PC-3 (cell line): Measurements from ENCODE around the gene TALDO1. TPM values are rescaled to one million over a fixed set of nuclear protein-coding genes. Genes with fewer than 3 reads are reported as not detected.
A peak's percentile ranks its signal among the peaks of the same experiment; 100 is the strongest.

ENCODE experiments used
- ATAC-seq: fragments of 200-7000 bp; cut with Tn5 transposase; 2 replicates; pipeline ENCODE4 v1.9.1; 2020; ENCODE audit warnings: mild to moderate bottlenecking, moderate library complexity
- BruUV-seq: library from RNA; stranded (reverse); fragments of 400-500 nt; replicated peaks from 2 replicates; lab custom pipeline; 2021; lab: Mats Ljungman, UMichigan
- CTCF ChIA-PET: fragments of 300-600 bp; sonication (Branson Sonifier 250); formaldehyde crosslinking; loops from one replicate; lab custom pipeline; 2022; ENCODE audit warnings: antibody characterized with exemption; lab: Charles Lee
- POLR2A ChIA-PET: fragments of 300-600 bp; sonication (Branson Sonifier 250); formaldehyde crosslinking; loops from one replicate; lab custom pipeline; 2022; ENCODE audit warnings: antibody characterized with exemption; ENCODE audit not compliant: unreplicated experiment; lab: Charles Lee
- DNase-seq: peaks from one replicate; pipeline ENCODE4 v3.0.0-alpha.2; 2015
- H2AFZ ChIP-seq: fragments of 300-600 bp; sonication (generic); 2 replicates; pipeline ENCODE4 v1.6.0; 2016; ENCODE audit warnings: antibody characterized with exemption, low read length
- H3F3A ChIP-seq: fragments of 300-600 bp; sonication (generic); one replicate; pipeline ENCODE4 v1.6.0; 2017; ENCODE audit warnings: antibody characterized with exemption, low read length, control low read depth, mild to moderate bottlenecking; ENCODE audit not compliant: unreplicated experiment
- H3K27ac ChIP-seq: fragments of 300-600 bp; sonication (generic); 2 replicates; pipeline ENCODE4 v1.5.1; 2016; ENCODE audit warnings: mild to moderate bottlenecking, low read length
- H3K27me3 ChIP-seq: fragments of 300-600 bp; sonication (generic); 2 replicates; pipeline ENCODE4 v1.6.1; 2016; ENCODE audit warnings: low read length, mixed read lengths
- H3K36me3 ChIP-seq: fragments of 300-600 bp; sonication (generic); 2 replicates; pipeline ENCODE4 v1.6.1; 2016; ENCODE audit warnings: low read depth, mixed run types, low read length, mixed read lengths
- H3K4me1 ChIP-seq: fragments of 300-600 bp; sonication (generic); 2 replicates; pipeline ENCODE4 v1.5.1; 2016; ENCODE audit warnings: low read length; ENCODE audit not compliant: insufficient read depth
- H3K4me2 ChIP-seq: fragments of 300-600 bp; sonication (generic); 2 replicates; pipeline ENCODE4 v1.6.0; 2016; ENCODE audit warnings: low read length
- H3K4me3 ChIP-seq: fragments of 300-600 bp; sonication (generic); 2 replicates; pipeline ENCODE4 v1.5.1; 2016; ENCODE audit warnings: mild to moderate bottlenecking, low read length, mixed read lengths
- H3K79me2 ChIP-seq: fragments of 300-600 bp; sonication (generic); 2 replicates; pipeline ENCODE4 v1.6.1; 2017; ENCODE audit warnings: low read length, mixed read lengths
- H3K9ac ChIP-seq: fragments of 300-600 bp; sonication (generic); 2 replicates; pipeline ENCODE4 v1.6.0; 2016; ENCODE audit warnings: mild to moderate bottlenecking, low read length
- H3K9me2 ChIP-seq: fragments of 300-600 bp; sonication (generic); replicated peaks from 2 replicates; pipeline ENCODE4 v1.6.1; 2016; ENCODE audit warnings: mixed run types, low read length, mixed read lengths
- H3K9me3 ChIP-seq: fragments of 300-600 bp; sonication (generic); 2 replicates; pipeline ENCODE4 v1.6.1; 2016; ENCODE audit warnings: low read length, mixed read lengths
- H4K20me1 ChIP-seq: fragments of 300-600 bp; sonication (generic); 2 replicates; pipeline ENCODE4 v1.6.1; 2016; ENCODE audit warnings: low read length, mixed read lengths
- EZH2 ChIP-seq: fragments of 300-600 bp; sonication (generic); IDR thresholded peaks from one replicate; pipeline ENCODE4 v1.6.1; 2017; ENCODE audit warnings: antibody characterized with exemption, mild to moderate bottlenecking, low read length; ENCODE audit not compliant: unreplicated experiment
- EZH2phosphoT487 ChIP-seq: fragments of 300-600 bp; sonication (generic); IDR thresholded peaks from 2 replicates; pipeline ENCODE4 v1.6.1; 2018; ENCODE audit warnings: mild to moderate bottlenecking, antibody characterized with exemption, low read length, borderline replicate concordance
- intact Hi-C: fragments of 100-400 bp; cut with micrococcal nuclease; formaldehyde crosslinking; loops from 2 replicates; pipeline ENCODE4 v1.9.0; 2023
- total RNA-seq: library from RNA; depleted of rRNA; stranded (reverse); fragments of >200 nt; gene quantifications from 2 replicates; pipeline ENCODE4 v1.2.3, GENCODE V29; 2014
- TF ChIP-seq, protein P1 (sequence below): fragments of 300-600 bp; sonication (generic); conservative IDR thresholded peaks from 2 replicates; pipeline ENCODE4 v1.5.1; 2017; ENCODE audit warnings: antibody characterized with exemption, low read depth, mild to moderate bottlenecking, low read length

The TALDO1 gene
- total RNA-seq, 1 experiment from 2014 or later: 326 TPM

DNA sequence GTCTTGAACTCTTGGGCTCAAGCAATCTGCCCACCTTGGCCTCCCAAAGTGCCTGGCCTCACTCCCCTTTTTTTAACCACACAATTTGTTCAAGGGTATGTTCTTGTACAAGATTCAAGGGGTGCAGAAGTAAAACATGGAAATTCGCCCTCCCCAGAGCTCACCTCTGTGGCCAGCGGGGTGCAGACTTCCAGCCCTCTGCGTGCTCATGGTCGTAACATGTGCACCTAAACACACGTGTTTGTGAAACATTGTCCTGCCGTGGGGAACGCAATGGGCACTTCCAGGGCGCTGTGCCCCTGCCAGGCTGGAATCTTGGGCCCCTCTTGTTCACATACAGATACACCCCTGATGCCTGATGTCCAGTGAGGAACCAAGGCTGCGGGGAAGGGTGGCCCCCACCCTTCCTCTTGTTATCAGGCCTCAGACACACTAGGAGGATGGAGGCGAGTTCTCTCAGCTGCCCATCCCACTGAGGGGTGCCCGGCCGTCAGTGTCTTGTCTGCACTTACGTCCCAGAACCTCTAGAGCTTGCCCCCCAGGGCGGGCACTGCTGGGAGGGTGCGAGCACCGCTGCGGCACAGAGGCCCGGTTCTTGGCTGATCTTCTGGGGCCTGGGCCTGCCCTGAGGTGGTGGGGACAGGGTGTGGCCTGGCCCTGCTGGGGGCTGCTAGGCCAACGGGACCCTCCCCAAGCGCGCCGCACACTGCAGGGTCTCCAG is 45.4 kb upstream of the TALDO1 start:
- no peaks in the 10 kb centered on the region for H3K27me3 ChIP-seq
- H3K9me2 ChIP-seq: no peaks in the 10 kb centered on the region
- peaks cover 40% of the 10 kb centered on the region for H3K79me2 ChIP-seq
- no peak overlapping the region for H3K4me3 ChIP-seq
- ATAC-seq (no peak), DNase-seq (no peak)
- no peak overlapping the region for H3K27ac ChIP-seq
- peaks cover 42% of the 10 kb centered on the region for H3K4me1 ChIP-seq
- intact Hi-C loops: no loop called here
- TF ChIP-seq EZH2 (no peak), EZH2phosphoT487 (no peak)
- TF ChIP-seq, protein P1, sequence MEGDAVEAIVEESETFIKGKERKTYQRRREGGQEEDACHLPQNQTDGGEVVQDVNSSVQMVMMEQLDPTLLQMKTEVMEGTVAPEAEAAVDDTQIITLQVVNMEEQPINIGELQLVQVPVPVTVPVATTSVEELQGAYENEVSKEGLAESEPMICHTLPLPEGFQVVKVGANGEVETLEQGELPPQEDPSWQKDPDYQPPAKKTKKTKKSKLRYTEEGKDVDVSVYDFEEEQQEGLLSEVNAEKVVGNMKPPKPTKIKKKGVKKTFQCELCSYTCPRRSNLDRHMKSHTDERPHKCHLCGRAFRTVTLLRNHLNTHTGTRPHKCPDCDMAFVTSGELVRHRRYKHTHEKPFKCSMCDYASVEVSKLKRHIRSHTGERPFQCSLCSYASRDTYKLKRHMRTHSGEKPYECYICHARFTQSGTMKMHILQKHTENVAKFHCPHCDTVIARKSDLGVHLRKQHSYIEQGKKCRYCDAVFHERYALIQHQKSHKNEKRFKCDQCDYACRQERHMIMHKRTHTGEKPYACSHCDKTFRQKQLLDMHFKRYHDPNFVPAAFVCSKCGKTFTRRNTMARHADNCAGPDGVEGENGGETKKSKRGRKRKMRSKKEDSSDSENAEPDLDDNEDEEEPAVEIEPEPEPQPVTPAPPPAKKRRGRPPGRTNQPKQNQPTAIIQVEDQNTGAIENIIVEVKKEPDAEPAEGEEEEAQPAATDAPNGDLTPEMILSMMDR: no peak
- no peaks in the 10 kb centered on the region for H4K20me1 ChIP-seq
- no peaks in the 10 kb centered on the region for H3F3A ChIP-seq
- BruUV-seq: no TSS peak
- no peak overlapping the region for H2AFZ ChIP-seq
- H3K4me2 ChIP-seq: no peak overlapping the region
- ChIA-PET POLR2A (no interaction called here), CTCF (no interaction called here)
- H3K9me3 ChIP-seq: no peaks in the 10 kb centered on the region
- no peak overlapping the region for H3K9ac ChIP-seq
- no peaks in the 10 kb centered on the region; the same call in 1 of the 2 replicates for H3K36me3 ChIP-seq

DNA sequence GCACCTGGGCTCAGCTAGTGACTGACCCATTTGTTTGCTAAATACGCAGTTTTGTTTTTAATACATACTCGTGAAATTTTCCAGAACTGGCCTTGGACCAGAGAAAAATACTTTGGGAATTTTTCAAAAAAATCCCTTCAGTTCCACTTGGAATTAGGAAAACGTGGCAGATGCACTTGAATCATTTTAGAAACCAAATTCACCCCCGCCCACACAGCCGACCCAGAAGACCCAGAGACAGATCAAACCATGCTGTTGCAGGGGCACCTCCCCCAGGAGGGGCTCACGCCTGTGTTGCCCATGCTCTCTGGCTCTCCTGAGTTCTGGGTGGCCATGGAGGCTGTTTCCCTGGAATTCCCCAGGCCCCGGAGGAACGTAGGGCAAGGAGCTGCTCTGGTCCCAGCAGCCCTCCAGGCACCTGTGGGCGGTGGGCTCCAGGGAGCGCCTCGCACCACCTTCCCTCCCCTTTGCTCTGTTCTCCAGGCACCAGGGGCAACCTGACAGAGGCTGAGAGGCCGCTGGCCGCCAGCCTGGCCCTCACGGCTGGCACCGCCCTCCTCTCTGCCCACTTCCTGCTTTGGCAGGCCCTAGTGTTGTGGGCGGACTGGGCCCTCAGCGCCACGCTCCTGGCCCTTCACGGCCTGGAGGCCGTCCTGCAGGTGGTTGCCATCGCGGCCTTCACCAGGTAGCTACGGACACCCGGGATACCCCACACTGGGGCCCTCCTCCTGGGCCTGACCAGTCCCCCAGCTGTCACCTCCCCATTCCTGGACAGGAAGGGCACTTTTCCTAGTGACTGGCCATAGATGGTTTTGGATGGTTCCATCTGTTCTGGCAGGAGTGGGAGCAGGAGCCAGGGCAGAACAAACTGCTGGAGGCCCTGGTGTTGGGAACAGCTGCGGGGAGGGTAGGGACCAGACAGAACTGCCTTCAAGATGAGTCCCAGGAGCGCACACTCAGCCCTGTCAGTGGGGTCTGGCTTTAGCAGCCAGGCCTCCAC is 44.5 kb upstream of the TALDO1 start:
- H3K4me3 ChIP-seq: no peak overlapping the region
- DNase-seq (peak; percentile 49), ATAC-seq (peak; percentile 25)
- H3K4me2 ChIP-seq: peak overlapping the region; percentile 27
- H3K9me3 ChIP-seq: no peaks in the 10 kb centered on the region
- peaks cover 40% of the 10 kb centered on the region for H3K79me2 ChIP-seq
- ChIA-PET POLR2A (interaction anchor here (0.6 kb wide), 1 partner anchor 61 kb away, joined by 3 read pairs; no protein-coding TSS in a partner anchor), CTCF (interaction anchor here (0.5 kb wide), 1 partner anchor 40 kb away, joined by 3 read pairs; no protein-coding TSS in a partner anchor)
- no peaks in the 10 kb centered on the region for H3K27me3 ChIP-seq
- H3K4me1 ChIP-seq: peaks cover 42% of the 10 kb centered on the region
- no peaks in the 10 kb centered on the region for H4K20me1 ChIP-seq
- no peaks in the 10 kb centered on the region; the same call in 1 of the 2 replicates for H3K36me3 ChIP-seq
- 0 out of 2 replicates have a peak overlapping the region, but pooled peaks have one; percentile 19 for H3K27ac ChIP-seq
- TF ChIP-seq EZH2 (no peak), EZH2phosphoT487 (no peak)
- TF ChIP-seq, protein P1: no peak
- no peak overlapping the region for H3K9ac ChIP-seq
- no TSS peak for BruUV-seq
- H3F3A ChIP-seq: no peaks in the 10 kb centered on the region
- no peak overlapping the region for H2AFZ ChIP-seq
- no peaks in the 10 kb centered on the region for H3K9me2 ChIP-seq
- intact Hi-C loops: no loop called here
